NCI-H2171 treated with DMSO at 0.1 percent for 48 hours (cell line): ENCODE data around the gene MEF2C.
"Not testable (repeated sequence)": the region's sequence is repeated elsewhere in the genome, so short reads cannot be mapped to it uniquely, and the experiment has no call there.

Experiments
- DNase-seq: peaks from one replicate; lab custom pipeline; 2025; lab: John Stamatoyannopoulos, UW

The MEF2C gene

GRCh38 chr5:88861231-88861630 lies 21.8 kb downstream of the MEF2C start:
- no peak for DNase-seq

- DNase-seq, result no peak
These were observed 22.5 kb downstream of the MEF2C start for GRCh38 chr5:88860501-88860900.

- no peak for DNase-seq
These were observed 24.6 kb downstream of the MEF2C start for GRCh38 chr5:88858392-88858791.

- not testable (repeated sequence) for DNase-seq
These were observed 26.6 kb downstream of the MEF2C start for GRCh38 chr5:88856381-88856780.

- no peak for DNase-seq
These were observed 28.2 kb downstream of the MEF2C start for GRCh38 chr5:88854769-88855168.

GRCh38 chr5:88847420-88847819 lies 35.6 kb downstream of the MEF2C start:
- no peak for DNase-seq

- no peak for DNase-seq
These were observed 36.5 kb downstream of the MEF2C start for GRCh38 chr5:88846434-88846833.

GRCh38 chr5:88845081-88845697 lies 37.8 kb downstream of the MEF2C start:
- DNase-seq, result no peak

GRCh38 chr5:88842784-88843183 lies 40.2 kb downstream of the MEF2C start:
- no peak for DNase-seq

GRCh38 chr5:88841212-88841611 lies 41.8 kb downstream of the MEF2C start:
- DNase-seq, result no peak

- no peak for DNase-seq
These were observed 42.5 kb downstream of the MEF2C start for GRCh38 chr5:88840495-88840894.

GRCh38 chr5:88839238-88839637 lies 43.7 kb downstream of the MEF2C start:
- no peak for DNase-seq

- DNase-seq, result no peak
These were observed 44.5 kb downstream of the MEF2C start for GRCh38 chr5:88838500-88838899.

- no peak for DNase-seq
These were observed 45.2 kb downstream of the MEF2C start for GRCh38 chr5:88837817-88838216.

- no peak for DNase-seq
These were observed 45.8 kb downstream of the MEF2C start for GRCh38 chr5:88837222-88837621.

- DNase-seq, result no peak
These were observed 46.7 kb downstream of the MEF2C start for GRCh38 chr5:88836195-88836838.

GRCh38 chr5:88834499-88834898 lies 48.5 kb downstream of the MEF2C start:
- no peak for DNase-seq

GRCh38 chr5:88834131-88834462 lies 48.9 kb downstream of the MEF2C start:
- no peak for DNase-seq

GRCh38 chr5:88833371-88834130 lies 49.4 kb downstream of the MEF2C start:
- DNase-seq, result no peak

- no peak for DNase-seq
These were observed 51.2 kb downstream of the MEF2C start for GRCh38 chr5:88831816-88832215.

GRCh38 chr5:88830567-88830966 lies 52.4 kb downstream of the MEF2C start:
- no peak for DNase-seq

GRCh38 chr5:88829775-88830174 lies 53.2 kb downstream of the MEF2C start:
- DNase-seq, result no peak

- no peak for DNase-seq
These were observed 53.9 kb downstream of the MEF2C start for GRCh38 chr5:88829054-88829453.
